BE2C (cell line): ENCODE data around the gene ARHGAP6.

Source experiments
- DNase-seq: peaks from one replicate; pipeline ENCODE4 v3.0.0-alpha.2; 2020
- H3K27me3 ChIP-seq: fragments of 250-450 bp; sonication (Bioruptor Pico); 2 replicates; pipeline ENCODE4 v1.5.1; 2020; ENCODE audit warnings: mild to moderate bottlenecking
- H3K36me3 ChIP-seq: fragments of 250-450 bp; sonication (Bioruptor Pico); 2 replicates; pipeline ENCODE4 v1.5.1; 2020; ENCODE audit warnings: mild to moderate bottlenecking
- H3K4me1 ChIP-seq: fragments of 250-450 bp; sonication (Bioruptor Pico); 2 replicates; pipeline ENCODE4 v1.5.1; 2020
- H3K4me3 ChIP-seq: 2 replicates; pipeline ENCODE4 v1.5.1; 2011; ENCODE audit warnings: low read depth, low read length
- H3K9me3 ChIP-seq: fragments of 250-450 bp; sonication (Bioruptor Pico); 2 replicates; pipeline ENCODE4 v1.5.1; 2020
- TF ChIP-seq, protein P1 (sequence below): IDR thresholded peaks from 2 replicates; pipeline ENCODE4 v1.5.1; 2012; ENCODE audit warnings: mild to moderate bottlenecking, low read depth, low read length

Gene ARHGAP6

DNA sequence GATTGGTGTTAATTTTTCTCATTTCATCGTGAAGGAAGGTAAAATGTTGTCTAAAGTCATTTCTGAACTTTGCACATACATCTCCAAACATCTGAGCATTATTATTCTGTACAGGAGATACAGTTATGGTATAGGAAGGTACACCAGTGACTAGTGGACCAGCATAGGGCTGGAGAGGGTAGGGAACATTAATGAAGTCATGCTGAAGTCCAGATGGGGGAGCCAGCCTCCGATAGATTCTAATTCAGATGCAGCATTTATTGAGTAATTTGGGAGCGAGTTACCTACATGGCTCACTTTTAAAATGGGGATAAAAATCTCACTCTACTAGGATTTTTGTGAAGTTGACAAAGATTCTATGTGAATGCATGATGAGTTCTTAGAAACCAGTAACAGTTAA lies 337.6 kb downstream of the ARHGAP6 start:
- H3K4me1 ChIP-seq = no peaks in the 10 kb centered on the region
- DNase-seq = no peak
- no peak overlapping the region for H3K4me3 ChIP-seq
- no peaks in the 10 kb centered on the region for H3K27me3 ChIP-seq
- TF ChIP-seq, protein P1, sequence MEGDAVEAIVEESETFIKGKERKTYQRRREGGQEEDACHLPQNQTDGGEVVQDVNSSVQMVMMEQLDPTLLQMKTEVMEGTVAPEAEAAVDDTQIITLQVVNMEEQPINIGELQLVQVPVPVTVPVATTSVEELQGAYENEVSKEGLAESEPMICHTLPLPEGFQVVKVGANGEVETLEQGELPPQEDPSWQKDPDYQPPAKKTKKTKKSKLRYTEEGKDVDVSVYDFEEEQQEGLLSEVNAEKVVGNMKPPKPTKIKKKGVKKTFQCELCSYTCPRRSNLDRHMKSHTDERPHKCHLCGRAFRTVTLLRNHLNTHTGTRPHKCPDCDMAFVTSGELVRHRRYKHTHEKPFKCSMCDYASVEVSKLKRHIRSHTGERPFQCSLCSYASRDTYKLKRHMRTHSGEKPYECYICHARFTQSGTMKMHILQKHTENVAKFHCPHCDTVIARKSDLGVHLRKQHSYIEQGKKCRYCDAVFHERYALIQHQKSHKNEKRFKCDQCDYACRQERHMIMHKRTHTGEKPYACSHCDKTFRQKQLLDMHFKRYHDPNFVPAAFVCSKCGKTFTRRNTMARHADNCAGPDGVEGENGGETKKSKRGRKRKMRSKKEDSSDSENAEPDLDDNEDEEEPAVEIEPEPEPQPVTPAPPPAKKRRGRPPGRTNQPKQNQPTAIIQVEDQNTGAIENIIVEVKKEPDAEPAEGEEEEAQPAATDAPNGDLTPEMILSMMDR = no peak
- no peaks in the 10 kb centered on the region for H3K9me3 ChIP-seq
- H3K36me3 ChIP-seq = no peaks in the 10 kb centered on the region

DNA sequence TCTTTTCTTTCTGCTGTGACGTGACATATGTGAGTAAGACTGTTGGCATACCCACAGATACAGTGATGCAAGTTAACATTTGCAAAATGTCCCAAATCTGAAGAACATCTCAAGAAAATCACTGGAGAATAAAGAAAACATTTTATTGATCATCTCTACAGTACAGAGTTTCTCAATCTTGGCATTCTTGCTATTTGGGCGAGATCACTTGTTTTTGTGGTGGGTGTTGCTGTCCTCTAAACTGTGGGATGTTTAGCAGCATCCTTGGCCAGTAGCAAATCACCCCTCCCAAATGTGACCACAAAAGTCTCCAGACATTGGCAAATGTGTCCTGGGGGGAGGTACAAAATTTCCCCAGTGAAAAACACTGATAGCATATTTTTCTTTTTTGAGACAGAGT lies 343.7 kb downstream of the ARHGAP6 start:
- H3K4me3 ChIP-seq = no peak overlapping the region
- H3K4me1 ChIP-seq = no peaks in the 10 kb centered on the region
- TF ChIP-seq, protein P1 = no peak
- H3K27me3 ChIP-seq = no peaks in the 10 kb centered on the region
- H3K36me3 ChIP-seq = no peaks in the 10 kb centered on the region
- no peaks in the 10 kb centered on the region for H3K9me3 ChIP-seq
- no peak for DNase-seq

GRCh38 chrX:11319806-11320520 lies 345.8 kb downstream of the ARHGAP6 start:
- Histone ChIP-seq H3K4me1 (no peaks in the 10 kb centered on the region), H3K36me3 (no peaks in the 10 kb centered on the region), H3K27me3 (no peaks in the 10 kb centered on the region), H3K4me3 (no peak overlapping the region), H3K9me3 (no peaks in the 10 kb centered on the region)
- TF ChIP-seq, protein P1 = no peak
- no peak for DNase-seq

DNA sequence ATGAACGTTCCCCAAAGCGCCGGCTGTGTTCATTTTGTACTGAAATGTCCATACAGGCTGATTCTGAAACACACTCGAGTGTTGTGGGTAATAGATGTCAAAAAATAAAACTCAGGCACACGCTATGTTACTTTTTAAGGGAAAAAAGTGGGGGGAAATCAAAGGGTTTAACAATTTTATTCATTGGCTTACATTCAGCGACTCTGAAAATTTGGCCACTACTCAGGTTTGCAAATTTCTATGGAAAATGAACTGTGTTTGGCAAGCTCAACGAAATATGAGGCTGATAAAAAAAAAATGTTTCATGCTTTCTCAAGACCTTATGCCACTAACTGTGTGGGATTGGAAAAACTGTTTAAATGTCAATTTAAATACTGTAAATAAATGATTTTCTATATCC lies 354.0 kb downstream of the ARHGAP6 start:
- no peaks in the 10 kb centered on the region for H3K9me3 ChIP-seq
- no peaks in the 10 kb centered on the region for H3K36me3 ChIP-seq
- no peak for DNase-seq
- H3K4me3 ChIP-seq = no peak overlapping the region
- H3K27me3 ChIP-seq = no peaks in the 10 kb centered on the region
- H3K4me1 ChIP-seq = no peaks in the 10 kb centered on the region
- TF ChIP-seq, protein P1 = no peak

DNA sequence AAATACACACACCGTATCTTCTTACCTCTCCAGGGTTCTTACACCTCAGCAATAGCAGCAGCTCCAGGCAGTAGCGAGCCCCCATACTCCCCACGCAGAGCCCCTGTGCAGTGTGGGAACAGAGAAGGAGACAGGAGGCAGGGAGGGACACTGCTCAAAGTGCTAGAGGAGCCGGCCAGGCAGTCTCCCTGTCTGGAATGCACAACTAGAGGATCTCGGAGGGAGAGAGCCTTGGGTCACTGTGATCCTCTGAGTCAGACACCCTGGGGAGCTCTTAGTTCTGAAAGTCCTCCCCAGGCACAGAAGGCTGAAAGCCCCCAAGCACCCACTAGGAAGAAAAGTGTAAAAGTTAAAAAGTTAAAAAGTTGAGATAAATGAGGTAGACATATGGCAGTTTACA lies 356.5 kb downstream of the ARHGAP6 start:
- H3K4me1 ChIP-seq = no peaks in the 10 kb centered on the region
- H3K27me3 ChIP-seq = no peaks in the 10 kb centered on the region
- H3K9me3 ChIP-seq = no peaks in the 10 kb centered on the region
- no peak for DNase-seq
- H3K36me3 ChIP-seq = no peaks in the 10 kb centered on the region
- TF ChIP-seq, protein P1 = no peak
- H3K4me3 ChIP-seq = no peak overlapping the region

DNA sequence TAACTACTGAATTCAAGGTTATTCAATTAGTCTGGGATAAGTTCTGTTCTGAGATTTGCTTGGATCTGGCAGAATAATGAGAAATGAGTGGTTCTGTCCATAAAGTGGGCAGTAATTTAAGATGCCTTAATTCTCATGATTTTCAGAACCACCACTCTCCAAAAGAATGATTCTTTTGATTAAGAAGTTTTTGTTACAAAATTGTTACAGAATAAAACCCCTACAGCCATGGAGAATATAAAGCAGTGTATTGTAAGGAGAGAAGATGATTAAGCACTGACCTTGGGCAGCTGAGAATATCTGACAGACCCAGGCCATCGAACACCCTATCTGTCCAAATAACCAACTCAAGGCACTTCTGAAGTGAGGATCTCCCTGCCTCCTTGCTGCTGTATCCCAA lies 360.1 kb downstream of the ARHGAP6 start:
- DNase-seq = no peak
- H3K36me3 ChIP-seq = no peaks in the 10 kb centered on the region
- no peak overlapping the region for H3K4me3 ChIP-seq
- no peaks in the 10 kb centered on the region for H3K9me3 ChIP-seq
- TF ChIP-seq, protein P1 = no peak
- H3K4me1 ChIP-seq = no peaks in the 10 kb centered on the region
- no peaks in the 10 kb centered on the region for H3K27me3 ChIP-seq
